HL-60 (cell line): ENCODE results near the gene CYB561.

ENCODE experiments used
- DNase-seq, 2 experiments: peaks; one replicate each; pipeline ENCODE4 v3.0.0-alpha.2; 2010 to 2020; ENCODE audit warnings: low read depth in 1 of 2, low spot score in 1 of 2
- H3K27ac ChIP-seq: fragments of 250-450 bp; sonication (Bioruptor Pico); replicated peaks from 2 replicates; pipeline ENCODE4 v1.5.1; 2020; ENCODE audit warnings: mild to moderate bottlenecking, moderate library complexity
- H3K27me3 ChIP-seq: fragments of 250-450 bp; sonication (Bioruptor Pico); 2 replicates; pipeline ENCODE4 v1.5.1; 2021; ENCODE audit warnings: mild to moderate bottlenecking, moderate library complexity; ENCODE audit not compliant: insufficient read depth, poor library complexity, severe bottlenecking
- H3K4me3 ChIP-seq: replicated peaks from 2 replicates; pipeline ENCODE4 v1.5.1; 2011; ENCODE audit warnings: mild to moderate bottlenecking, control low read depth, low read length; ENCODE audit not compliant: insufficient read depth
- CTCF ChIP-seq: IDR thresholded peaks from one replicate; pipeline ENCODE4 v1.5.1; 2011; ENCODE audit warnings: low read length, control low read depth, inconsistent platforms; ENCODE audit not compliant: insufficient read depth
- GABPA ChIP-seq: IDR thresholded peaks from 2 replicates; pipeline ENCODE4 v1.6.1; 2012; ENCODE audit warnings: low read depth
- POLR2AphosphoS5 ChIP-seq: IDR thresholded peaks from 2 replicates; pipeline ENCODE4 v1.6.1; 2012; ENCODE audit warnings: low read depth
- REST ChIP-seq: IDR thresholded peaks from 2 replicates; pipeline ENCODE4 v1.6.1; 2012; ENCODE audit warnings: low read depth; ENCODE audit not compliant: insufficient replicate concordance
- SPI1 ChIP-seq: IDR thresholded peaks from 2 replicates; pipeline ENCODE4 v1.6.1; 2012; ENCODE audit warnings: low read depth, mild to moderate bottlenecking, borderline replicate concordance

CYB561 gene

GRCh38 chr17:63387656-63388340, 58.3 kb downstream of the CYB561 start:
- Histone ChIP-seq H3K27ac (no peak overlapping the region), H3K4me3 (no peak overlapping the region), H3K27me3 (no peaks in the 10 kb centered on the region)
- DNase-seq: no peak
- TF ChIP-seq REST (no peak), SPI1 (no peak), POLR2AphosphoS5 (no peak)

- Histone ChIP-seq H3K4me3 (no peak overlapping the region), H3K27ac (no peak overlapping the region), H3K27me3 (peaks cover 3% of the 10 kb centered on the region)
- TF ChIP-seq CTCF: no peak
- no peak for TF ChIP-seq REST
- no peak for TF ChIP-seq POLR2AphosphoS5
- TF ChIP-seq GABPA: no peak
- TF ChIP-seq SPI1: no peak
- DNase-seq: no peak
Measured at GRCh38 chr17:63382826-63383225, 63.3 kb downstream of the CYB561 start.
